Osteocyte (in vitro differentiated cells): Measurements from ENCODE around the gene CCNT2. TPM values are rescaled to one million over a fixed set of nuclear protein-coding genes. Genes with fewer than 3 reads are reported as not detected.
A peak's percentile ranks its signal among the peaks of the same experiment; 100 is the strongest.

Experiments used
- DNase-seq: peaks from one replicate; pipeline ENCODE4 v3.0.0; 2021; ENCODE audit warnings: mixed read lengths; ENCODE audit not compliant: unreplicated experiment; ENCODE audit errors: extremely low spot score
- H3K27ac Mint-ChIP-seq: one replicate; pipeline ENCODE4 v1.8.0; 2021; ENCODE audit warnings: mild to moderate bottlenecking, mixed read lengths; ENCODE audit not compliant: unreplicated experiment
- H3K27me3 Mint-ChIP-seq: one replicate; pipeline ENCODE4 v1.8.0; 2021; ENCODE audit warnings: mixed read lengths; ENCODE audit not compliant: unreplicated experiment
- H3K36me3 Mint-ChIP-seq: one replicate; pipeline ENCODE4 v1.8.0; 2021; ENCODE audit warnings: mixed read lengths; ENCODE audit not compliant: unreplicated experiment
- H3K4me1 Mint-ChIP-seq: one replicate; pipeline ENCODE4 v1.8.0; 2021; ENCODE audit warnings: mixed read lengths; ENCODE audit not compliant: unreplicated experiment
- H3K4me3 Mint-ChIP-seq: one replicate; pipeline ENCODE4 v1.8.0; 2021; ENCODE audit warnings: mild to moderate bottlenecking, moderate library complexity, mixed read lengths; ENCODE audit not compliant: unreplicated experiment
- H3K9me3 Mint-ChIP-seq: one replicate; pipeline ENCODE4 v1.8.0; 2021; ENCODE audit warnings: mixed read lengths; ENCODE audit not compliant: unreplicated experiment
- CTCF ChIP-seq: fragments of 200-600 bp; sonication (generic); IDR thresholded peaks from 2 replicates; pipeline ENCODE4 v1.5.0; 2021; ENCODE audit warnings: antibody characterized with exemption, mild to moderate bottlenecking, moderate library complexity
- total RNA-seq: library from RNA; stranded (reverse); gene quantifications from 2 replicates; pipeline ENCODE4 v1.2.1, GENCODE V29; 2021

The CCNT2 gene
- total RNA-seq, 1 donor from 2014 or later, result 33.0 TPM

DNA sequence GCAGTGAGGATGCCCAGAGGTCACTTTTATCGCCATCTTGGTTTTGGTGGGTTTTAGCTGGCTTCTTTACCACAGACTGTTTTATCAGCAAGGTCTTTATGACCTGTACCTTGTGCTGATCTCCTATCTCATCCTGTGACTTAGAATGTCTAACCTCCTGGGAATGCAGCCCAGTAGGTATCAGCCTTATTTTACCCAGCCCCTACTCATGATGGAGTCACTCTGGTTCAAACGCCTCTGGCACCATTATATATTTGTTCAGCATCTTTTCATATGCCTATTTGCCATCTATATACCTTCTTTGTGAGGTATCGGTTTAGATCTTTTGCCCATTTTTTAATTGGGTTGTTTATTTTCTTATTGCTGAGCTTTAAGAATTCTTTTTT, 7.2 kb upstream of the CCNT2 start:
- no peak overlapping the region for H3K27ac Mint-ChIP-seq
- no peaks in the 10 kb centered on the region for H3K4me1 Mint-ChIP-seq
- H3K36me3 Mint-ChIP-seq, result no peaks in the 10 kb centered on the region
- peaks cover 11% of the 10 kb centered on the region for H3K27me3 Mint-ChIP-seq
- H3K4me3 Mint-ChIP-seq, result no peak overlapping the region
- H3K9me3 Mint-ChIP-seq, result peaks cover 27% of the 10 kb centered on the region
- DNase-seq, result no peak
- TF ChIP-seq CTCF, result no peak

GRCh38 chr2:134912361-134912760, 6.3 kb upstream of the CCNT2 start:
- no peaks in the 10 kb centered on the region for H3K4me1 Mint-ChIP-seq
- H3K4me3 Mint-ChIP-seq, result no peak overlapping the region
- TF ChIP-seq CTCF, result no peak
- peaks cover 11% of the 10 kb centered on the region for H3K27me3 Mint-ChIP-seq
- no peak overlapping the region for H3K27ac Mint-ChIP-seq
- H3K9me3 Mint-ChIP-seq, result peaks cover 27% of the 10 kb centered on the region
- no peaks in the 10 kb centered on the region for H3K36me3 Mint-ChIP-seq
- DNase-seq, result no peak

- H3K9me3 Mint-ChIP-seq, result peaks cover 18% of the 10 kb centered on the region
- H3K36me3 Mint-ChIP-seq, result no peaks in the 10 kb centered on the region
- peaks cover 9% of the 10 kb centered on the region for H3K27me3 Mint-ChIP-seq
- no peak for TF ChIP-seq CTCF
- H3K4me1 Mint-ChIP-seq, result peaks cover 30% of the 10 kb centered on the region
- DNase-seq, result no peak
- peak overlapping the region; percentile 96 for H3K4me3 Mint-ChIP-seq
- peak overlapping the region; percentile 98 for H3K27ac Mint-ChIP-seq
Observed at GRCh38 chr2:134917360-134917865, 1.2 kb upstream of the CCNT2 start.

- DNase-seq, result no peak
- no peaks in the 10 kb centered on the region for H3K36me3 Mint-ChIP-seq
- TF ChIP-seq CTCF, result peak; percentile 45
- peak overlapping the region; percentile 96 for H3K4me3 Mint-ChIP-seq
- peaks cover 9% of the 10 kb centered on the region for H3K27me3 Mint-ChIP-seq
- H3K27ac Mint-ChIP-seq, result peak overlapping the region; percentile 98
- peaks cover 34% of the 10 kb centered on the region for H3K4me1 Mint-ChIP-seq
- H3K9me3 Mint-ChIP-seq, result peaks cover 18% of the 10 kb centered on the region
Observed at GRCh38 chr2:134917888-134918525, 615 bp upstream of the CCNT2 start.

- no peak for TF ChIP-seq CTCF
- Mint-ChIP-seq H3K36me3 (no peaks in the 10 kb centered on the region), H3K4me3 (peak overlapping the region; percentile 96), H3K9me3 (peaks cover 2% of the 10 kb centered on the region), H3K4me1 (peaks cover 38% of the 10 kb centered on the region), H3K27ac (peak overlapping the region; percentile 98), H3K27me3 (peaks cover 1% of the 10 kb centered on the region)
- no peak for DNase-seq
Observed at GRCh38 chr2:134919341-134920210, 954 bp downstream of the CCNT2 start.
